Heart left ventricle (tissue), 16 donors: Measurements from ENCODE around the gene CHST1. TPM values are rescaled to one million over a fixed set of nuclear protein-coding genes. Genes with fewer than 3 reads are reported as not detected.

ENCODE experiments used
- ATAC-seq, 4 donors: fragments of 200-7000 bp; cut with Tn5 transposase; one replicate each; pipeline ENCODE4 v1.9.1; 2020 to 2022; ENCODE audit warnings: moderate library complexity in 4 of 4, mild to moderate bottlenecking in 3 of 4, moderate number of reproducible peaks in 1 of 4
- DNase-seq, 5 donors: peaks; one replicate each; pipeline ENCODE4 v3.0.0-alpha.2; 2020
- H3K27ac ChIP-seq, 12 donors: fragments of 200-600 bp; sonication (generic) in 4 of 12; one replicate each; pipeline versions ENCODE4 v1.5.0 to v1.8.0; 2016 to 2022; ENCODE audit warnings: mild to moderate bottlenecking in 2 of 12
- H3K27me3 ChIP-seq, 9 donors: fragments of 200-600 bp; sonication (generic) in 2 of 9; one replicate each; pipeline versions ENCODE4 v1.5.1 to v1.8.0; 2016 to 2022; ENCODE audit warnings: mild to moderate bottlenecking in 3 of 9
- H3K36me3 ChIP-seq, 9 donors: fragments of 200-600 bp; sonication (generic) in 2 of 9; one replicate each; pipeline versions ENCODE4 v1.5.0 to v1.8.0; 2018 to 2022; ENCODE audit warnings: mild to moderate bottlenecking in 2 of 9
- H3K4me1 ChIP-seq, 12 donors: fragments of 200-600 bp; sonication (generic) in 4 of 12; one replicate each; pipeline versions ENCODE4 v1.5.0 to v1.8.0; 2016 to 2022; ENCODE audit warnings: mild to moderate bottlenecking in 3 of 12
- H3K4me3 ChIP-seq, 12 donors: fragments of 200-600 bp; sonication (generic) in 4 of 12; one replicate each; pipeline versions ENCODE4 v1.5.0 to v1.8.0; 2017 to 2022; ENCODE audit warnings: mild to moderate bottlenecking in 9 of 12, moderate library complexity in 4 of 12
- H3K9me3 ChIP-seq, 12 donors: fragments of 200-600 bp; sonication (generic) in 4 of 12; one replicate each; pipeline versions ENCODE4 v1.5.0 to v1.8.0; 2016 to 2022; ENCODE audit warnings: mild to moderate bottlenecking in 1 of 12
- POLR2A ChIP-seq, 2 donors: fragments of 450-650 bp; IDR thresholded peaks; one replicate each; pipeline ENCODE4 v1.6.1; 2017; ENCODE audit warnings: antibody characterized with exemption in 2 of 2, mild to moderate bottlenecking in 2 of 2, moderate library complexity in 2 of 2
- WGBS, 4 donors: extraction: QIAGEN DNeasy Blood & Tissue Kit in 2 of 4; methylation state at CpG; one replicate each; pipeline versions ENCODE4 v1.1.5 to v1.1.7; 2013 to 2018; 5-methylcytosine and 5-hydroxymethylcytosine counted together
- intact Hi-C, 10 donors: fragments of 100-400 bp; cut with DNase I; formaldehyde crosslinking; loops; one replicate each; pipeline versions ENCODE4 v1.11.1 to v1.14.2; 2022
- polyA plus RNA-seq, 2 donors: library from polyadenylated mRNA; stranded (reverse); fragments of 200-250 nt; gene quantifications; one replicate each; pipeline ENCODE4 v1.2.3, GENCODE V29; 2013
- total RNA-seq, 9 donors: library from RNA; depleted of rRNA in 2 of 9; stranded (reverse); fragments of >200 nt in 2 of 9; fragmentation: NEBNext Ultra II Directional in 3 of 9; extraction: Animal tissue kit (Norgen Biotek cat#: 25700) in 3 of 9; gene quantifications; one replicate each; pipeline versions ENCODE4 v1.1.0 to v1.2.4, GENCODE V29; 2016 to 2023
- TF ChIP-seq, protein P1 (sequence below), 12 donors: fragments of 200-600 bp; sonication (generic) in 4 of 12; IDR thresholded peaks; one replicate each; pipeline versions ENCODE4 v1.5.0 to v1.8.0; 2018 to 2022; ENCODE audit warnings: antibody characterized with exemption in 12 of 12, mild to moderate bottlenecking in 5 of 12
- donor health status: ischemic (EF 13 %, LVEDD 7.1; RV severe dilation, severe dysfunction).
- donor health status: healthy with polysubstance abuse.
- donor health status: DM: no; HTN: yes; CAD: no.
- donor health status: DM: no; HTN: no; CAD: no.
- donor health status: ischemic (EF 25% LVEDD 6.9; RV normal size, moderate dysfunction).
- donor health status: ischemic (EF 25% LVEDD 5.7; RV mildly dilated, moderate dysfunction).
- donor health status: healthy.
- donor health status: DM: yes; HTN: yes; CAD: no.
- donor health status: ischemic (EF 35%, LVEDD 5.7; RV mildly dilated, moderate dysfunction).
- donor health status: nonischemic (EF 11% LVEDD 7.7; RV severe dilation, severe dysfunction).
- donor health status: DM: yes; HTN: yes; CAD: no.
- donor health status: PGD.
- donor health status: ischemic (EF 29% LVEDD 5.4; RV normal size, mild dysfunction).
- donor health status: nonischemic (EF 23%, LVEDD 6.1; RV moderate dilation, normal function).

CHST1 gene
- total and polyA plus RNA-seq, 11 donors: 0.59 to 6.5 (median 1.8) TPM

DNA sequence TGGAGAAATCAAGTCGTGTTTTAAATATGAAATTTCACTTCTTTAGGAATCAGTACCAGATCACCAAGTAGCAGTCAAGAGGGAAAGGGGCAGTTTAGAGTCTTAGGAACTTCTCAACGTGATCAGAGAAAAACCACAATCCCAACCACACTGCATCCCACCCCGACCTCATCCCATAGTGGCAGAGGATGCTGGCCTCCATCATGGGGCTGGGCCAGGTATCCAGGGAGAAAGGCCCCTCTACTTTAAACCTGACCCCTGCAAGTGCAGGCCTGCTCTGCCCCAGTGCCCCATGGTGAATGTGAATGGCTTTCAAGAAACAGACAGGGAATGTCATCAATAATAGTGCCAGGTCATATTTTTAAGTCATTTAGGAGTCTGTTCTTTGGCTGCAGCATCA, 12.1 kb downstream of the CHST1 start:
- intact Hi-C loops: loop anchor here in 6 of 10 donors (5.0 to 10.0 kb wide), 5 partner anchors 116 to 278 kb away; no protein-coding TSS in a partner anchor
- Histone ChIP-seq H3K4me3 (no peak overlapping the region), H3K4me1 (peaks cover under 1 to 20% (median 10%) of the 10 kb centered on the region in 12 donors), H3K27ac (no peak overlapping the region), H3K36me3 (peaks cover 0 to 10% (median 0%) of the 10 kb centered on the region in 9 donors), H3K9me3 (no peaks in the 10 kb centered on the region), H3K27me3 (peaks cover 0 to 12% (median 0%) of the 10 kb centered on the region in 9 donors)
- 68 to 91% (median 82%) methylated on average over 3 of the region's 3 CpGs for WGBS, 4 donors
- TF ChIP-seq, protein P1, sequence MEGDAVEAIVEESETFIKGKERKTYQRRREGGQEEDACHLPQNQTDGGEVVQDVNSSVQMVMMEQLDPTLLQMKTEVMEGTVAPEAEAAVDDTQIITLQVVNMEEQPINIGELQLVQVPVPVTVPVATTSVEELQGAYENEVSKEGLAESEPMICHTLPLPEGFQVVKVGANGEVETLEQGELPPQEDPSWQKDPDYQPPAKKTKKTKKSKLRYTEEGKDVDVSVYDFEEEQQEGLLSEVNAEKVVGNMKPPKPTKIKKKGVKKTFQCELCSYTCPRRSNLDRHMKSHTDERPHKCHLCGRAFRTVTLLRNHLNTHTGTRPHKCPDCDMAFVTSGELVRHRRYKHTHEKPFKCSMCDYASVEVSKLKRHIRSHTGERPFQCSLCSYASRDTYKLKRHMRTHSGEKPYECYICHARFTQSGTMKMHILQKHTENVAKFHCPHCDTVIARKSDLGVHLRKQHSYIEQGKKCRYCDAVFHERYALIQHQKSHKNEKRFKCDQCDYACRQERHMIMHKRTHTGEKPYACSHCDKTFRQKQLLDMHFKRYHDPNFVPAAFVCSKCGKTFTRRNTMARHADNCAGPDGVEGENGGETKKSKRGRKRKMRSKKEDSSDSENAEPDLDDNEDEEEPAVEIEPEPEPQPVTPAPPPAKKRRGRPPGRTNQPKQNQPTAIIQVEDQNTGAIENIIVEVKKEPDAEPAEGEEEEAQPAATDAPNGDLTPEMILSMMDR (IDR thresholded peaks at IDR 0.05): no peak
- TF ChIP-seq POLR2A (IDR thresholded peaks at IDR 0.05): no peak
- DNase-seq: no peak
- no peak for ATAC-seq

DNA sequence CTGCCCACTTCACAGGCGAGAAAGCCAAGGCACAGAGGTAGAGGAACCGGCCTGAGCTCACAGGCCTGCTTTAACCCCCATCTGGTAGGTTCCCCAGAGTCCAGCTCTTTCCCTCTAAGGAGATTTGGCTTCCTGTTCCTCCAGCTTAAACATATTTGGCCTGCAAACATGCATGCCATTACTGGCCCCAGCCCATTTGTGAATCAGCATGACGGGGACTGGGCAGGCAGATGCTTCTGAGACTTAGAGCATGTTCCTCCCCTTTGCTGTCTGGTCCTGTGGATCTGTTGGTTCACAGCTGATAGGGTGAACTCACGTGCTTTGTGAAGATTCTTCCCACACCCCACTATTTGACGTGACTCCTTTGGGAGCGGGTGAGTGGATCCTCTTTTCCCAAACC, 12.6 kb downstream of the CHST1 start:
- intact Hi-C loops: loop anchor here in 6 of 10 donors (5.0 to 10.0 kb wide), 5 partner anchors 115 to 278 kb away; no protein-coding TSS in a partner anchor
- Histone ChIP-seq H3K27me3 (peaks cover 0 to 12% (median 0%) of the 10 kb centered on the region in 9 donors), H3K4me1 (peaks cover 0 to 15% (median 5%) of the 10 kb centered on the region in 12 donors)

DNA sequence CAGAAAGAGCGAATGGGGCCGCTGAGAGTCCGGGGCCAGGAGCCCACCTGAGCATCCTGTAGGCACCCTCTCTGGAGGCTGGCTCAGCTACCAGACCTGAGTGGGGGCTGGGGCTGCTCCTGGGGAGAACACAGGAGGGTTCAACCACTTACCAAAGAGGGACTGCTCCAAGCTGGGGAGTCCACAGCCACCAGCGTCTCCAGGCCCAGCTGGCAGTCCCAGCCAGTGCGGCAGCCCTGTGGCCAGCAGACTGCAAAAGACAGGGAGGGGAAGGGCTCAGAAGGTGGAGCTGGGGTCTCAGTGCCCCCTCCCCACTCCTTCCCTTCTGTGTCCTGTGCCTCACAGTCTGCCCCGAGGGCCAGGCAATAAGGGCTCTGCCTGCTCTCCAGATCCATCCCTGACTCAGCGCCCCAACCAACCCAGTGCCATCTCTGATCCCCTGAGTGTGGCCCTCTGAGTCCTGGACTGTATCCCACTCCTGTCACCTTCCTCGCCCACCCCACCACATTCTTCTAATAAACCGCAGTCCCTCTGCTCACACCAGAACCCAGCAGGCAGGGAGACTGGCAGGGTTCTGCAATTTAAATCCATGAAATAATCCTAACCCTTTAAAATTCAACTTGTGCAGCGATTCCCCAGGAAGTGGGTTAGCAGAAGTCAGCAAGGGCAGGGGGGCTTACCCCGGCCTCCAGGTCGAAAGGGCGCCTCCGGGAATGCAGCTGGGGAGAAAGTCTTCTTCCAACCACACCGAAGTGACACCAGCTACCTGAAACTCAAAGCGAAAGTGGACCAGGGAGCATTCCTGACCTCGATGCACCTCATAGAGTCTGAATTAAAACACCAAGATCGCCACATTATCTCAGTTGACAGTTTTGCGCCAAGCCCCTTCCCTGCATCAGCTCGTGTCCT, 13.3 kb downstream of the CHST1 start:
- 83 to 90% (median 89%) methylated on average over 18 to 20 of the region's 20 CpGs for WGBS, 4 donors
- no peak for ATAC-seq
- H3K27me3 ChIP-seq: peaks cover 0 to 12% (median 0%) of the 10 kb centered on the region in 9 donors
- no peak for TF ChIP-seq POLR2A (IDR thresholded peaks at IDR 0.05)
- TF ChIP-seq, protein P1 (IDR thresholded peaks at IDR 0.05): no peak
- H3K4me1 ChIP-seq: peaks cover 0 to 14% (median 5%) of the 10 kb centered on the region in 12 donors
- H3K27ac ChIP-seq: no peak overlapping the region
- no peak for DNase-seq
- peaks cover 0 to 10% (median 0%) of the 10 kb centered on the region in 9 donors for H3K36me3 ChIP-seq
- H3K4me3 ChIP-seq: no peak overlapping the region
- H3K9me3 ChIP-seq: no peaks in the 10 kb centered on the region
- intact Hi-C loops: loop anchor here in 6 of 10 donors (5.0 to 10.0 kb wide), 5 partner anchors 115 to 277 kb away; no protein-coding TSS in a partner anchor

More for the DNA sequence above, 12.6 kb downstream of the CHST1 start:
- ATAC-seq (peak in 1 of 4 donors; percentile 18), DNase-seq (no peak)
- Histone ChIP-seq H3K9me3 (no peaks in the 10 kb centered on the region), H3K36me3 (peaks cover 0 to 10% (median 0%) of the 10 kb centered on the region in 9 donors), H3K27ac (no peak overlapping the region), H3K4me3 (no peak overlapping the region)
- 80 to 92% (median 84%) methylated on average over 6 of the region's 6 CpGs for WGBS, 4 donors
- no peak for TF ChIP-seq POLR2A (IDR thresholded peaks at IDR 0.05)
- TF ChIP-seq, protein P1 (IDR thresholded peaks at IDR 0.05): no peak

DNA sequence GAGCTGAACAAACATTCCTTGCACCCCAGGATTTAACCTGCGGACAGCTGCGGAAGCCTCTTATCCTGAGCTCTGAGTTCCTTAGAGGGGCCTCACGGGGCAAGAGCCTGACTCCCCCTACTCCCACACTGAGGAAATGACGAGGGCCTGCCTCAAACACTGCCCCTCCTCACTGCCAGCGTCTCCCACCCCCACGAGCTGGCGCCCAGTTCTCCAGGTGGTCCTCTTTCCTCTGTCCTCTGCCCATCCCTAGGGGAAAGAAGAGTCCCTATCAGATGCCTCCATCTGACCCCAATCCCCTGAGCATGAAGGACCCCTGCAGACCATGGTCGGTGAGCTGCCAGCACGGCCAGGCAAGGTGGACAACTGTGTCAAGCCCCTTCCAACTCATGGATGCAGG, 14.3 kb downstream of the CHST1 start:
- Histone ChIP-seq H3K4me3 (no peak overlapping the region), H3K9me3 (no peaks in the 10 kb centered on the region), H3K36me3 (peaks cover 0 to 10% (median 0%) of the 10 kb centered on the region in 9 donors), H3K4me1 (peaks cover 0 to 16% (median 5%) of the 10 kb centered on the region in 12 donors), H3K27ac (no peak overlapping the region), H3K27me3 (peaks cover 0 to 12% (median 0%) of the 10 kb centered on the region in 9 donors)
- DNase-seq (no peak), ATAC-seq (no peak)
- no peak for TF ChIP-seq POLR2A (IDR thresholded peaks at IDR 0.05)
- TF ChIP-seq, protein P1 (IDR thresholded peaks at IDR 0.05): no peak
- intact Hi-C loops: loop anchor here in 6 of 10 donors (5.0 to 10.0 kb wide), 5 partner anchors 114 to 276 kb away; no protein-coding TSS in a partner anchor
- 82 to 87% (median 83%) methylated on average over 8 to 9 of the region's 9 CpGs for WGBS, 4 donors
